GM18499 (cell line): ENCODE data around the gene JAKMIP1.
"Not testable (repeated sequence)": the region's sequence is repeated elsewhere in the genome, so short reads cannot be mapped to it uniquely, and the experiment has no call there.

Source experiments
- ATAC-seq: cut with Tn5 transposase; IDR thresholded peaks from one replicate; pipeline ENCODE4 v1.9.1; 2021; ENCODE audit warnings: moderate number of reproducible peaks; ENCODE audit not compliant: insufficient read depth, unreplicated experiment

The JAKMIP1 gene

DNA sequence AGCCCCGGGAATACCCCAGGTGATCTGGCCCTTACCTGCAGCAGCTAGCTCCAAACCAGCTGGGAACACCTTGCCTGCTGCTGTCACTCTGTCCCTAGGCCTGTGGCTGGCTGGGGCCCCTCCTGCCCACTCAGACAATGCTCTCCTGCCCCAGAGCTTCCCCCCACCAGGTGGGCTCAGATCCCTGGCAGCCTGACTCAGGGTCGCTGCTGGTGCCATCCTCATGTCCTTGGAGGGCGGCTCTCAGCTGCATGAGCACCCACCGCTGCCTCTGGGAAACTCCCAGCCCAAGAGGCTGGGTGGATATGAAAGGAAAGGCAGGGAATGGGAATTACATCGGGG, 197.9 kb downstream of the JAKMIP1 start:
- ATAC-seq, result no peak

DNA sequence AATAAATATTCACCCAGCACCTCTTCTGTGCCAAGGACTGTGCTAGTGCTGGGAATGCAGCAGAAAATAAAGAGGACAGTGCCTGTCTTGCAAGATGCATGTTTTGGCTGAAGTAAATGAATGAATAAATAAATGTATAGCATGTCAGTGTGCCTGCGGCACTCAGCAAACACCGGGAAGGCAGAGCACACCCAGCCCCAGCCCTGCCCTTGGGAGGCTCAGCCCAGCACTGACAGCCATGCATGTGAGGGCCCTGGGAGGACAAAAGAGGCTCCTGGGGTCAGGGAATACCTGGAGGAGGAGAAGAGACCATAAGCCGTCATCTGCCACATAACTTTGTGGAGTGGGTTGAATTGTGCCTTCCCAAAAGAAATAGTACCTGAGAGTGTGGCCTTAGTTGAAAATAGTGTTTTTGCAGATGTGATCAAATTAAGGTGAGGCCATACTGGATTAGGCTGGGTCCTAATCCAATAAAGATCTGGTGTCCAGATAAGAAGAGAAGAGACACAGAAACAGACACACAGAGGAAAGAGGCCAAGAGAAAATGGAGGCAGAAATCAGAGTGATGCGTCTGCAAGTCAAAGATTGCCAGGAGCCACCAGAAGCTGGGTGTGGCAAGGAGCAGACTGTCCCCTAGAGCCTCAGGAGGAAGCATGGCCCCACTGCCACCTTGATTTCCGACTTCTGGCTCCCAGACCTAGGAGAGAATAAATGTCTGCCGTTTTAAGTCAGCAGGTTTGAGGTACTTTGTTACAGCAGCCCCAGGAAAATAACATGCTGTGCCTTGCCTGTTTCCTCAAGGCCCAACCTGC, 198.5 kb downstream of the JAKMIP1 start:
- ATAC-seq, result no peak

DNA sequence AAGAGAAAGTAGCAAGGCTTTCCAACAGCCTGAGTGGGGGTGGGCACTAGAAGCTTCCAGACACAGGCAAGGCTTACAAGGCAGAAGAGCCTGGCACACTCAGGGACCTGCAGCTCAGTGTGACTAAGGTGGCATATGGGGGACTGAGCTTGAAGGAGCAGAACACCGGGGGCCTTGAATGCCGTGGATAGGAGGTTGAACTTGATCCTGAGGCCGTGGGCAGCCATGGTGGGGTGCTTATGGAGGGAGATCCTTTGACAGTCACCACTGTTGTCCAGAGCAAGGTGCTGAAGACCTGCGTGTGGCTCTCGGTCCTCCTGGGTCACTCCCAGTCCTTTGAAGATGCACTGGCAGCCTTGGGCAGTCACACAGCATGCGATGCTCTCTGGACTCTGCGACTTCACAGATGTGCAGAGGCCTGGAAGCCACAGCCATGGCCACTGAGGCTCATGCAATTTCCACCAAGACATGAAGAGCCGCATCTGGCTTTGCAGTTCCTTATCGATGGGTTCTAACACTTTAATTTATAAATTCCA, 200.5 kb downstream of the JAKMIP1 start:
- no peak for ATAC-seq

DNA sequence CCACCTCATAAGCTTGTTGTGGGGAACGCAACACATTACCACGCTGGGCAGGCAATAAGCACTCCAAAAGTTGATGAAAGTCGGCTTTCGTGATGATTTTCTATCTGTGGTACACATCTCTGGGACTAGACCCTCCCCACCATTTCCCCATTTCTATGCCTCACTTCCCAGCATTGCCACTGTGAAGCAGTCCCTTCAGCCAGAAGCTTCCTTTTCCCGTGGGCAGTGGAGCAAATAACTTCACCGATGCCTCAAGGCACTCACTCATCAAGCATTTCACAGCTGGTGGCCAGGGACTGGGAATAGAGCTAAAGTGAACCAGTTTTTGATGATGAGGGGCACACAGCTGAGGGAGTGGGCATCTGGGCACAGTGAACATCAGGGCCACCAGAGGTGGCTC, 201.0 kb downstream of the JAKMIP1 start:
- no peak for ATAC-seq

DNA sequence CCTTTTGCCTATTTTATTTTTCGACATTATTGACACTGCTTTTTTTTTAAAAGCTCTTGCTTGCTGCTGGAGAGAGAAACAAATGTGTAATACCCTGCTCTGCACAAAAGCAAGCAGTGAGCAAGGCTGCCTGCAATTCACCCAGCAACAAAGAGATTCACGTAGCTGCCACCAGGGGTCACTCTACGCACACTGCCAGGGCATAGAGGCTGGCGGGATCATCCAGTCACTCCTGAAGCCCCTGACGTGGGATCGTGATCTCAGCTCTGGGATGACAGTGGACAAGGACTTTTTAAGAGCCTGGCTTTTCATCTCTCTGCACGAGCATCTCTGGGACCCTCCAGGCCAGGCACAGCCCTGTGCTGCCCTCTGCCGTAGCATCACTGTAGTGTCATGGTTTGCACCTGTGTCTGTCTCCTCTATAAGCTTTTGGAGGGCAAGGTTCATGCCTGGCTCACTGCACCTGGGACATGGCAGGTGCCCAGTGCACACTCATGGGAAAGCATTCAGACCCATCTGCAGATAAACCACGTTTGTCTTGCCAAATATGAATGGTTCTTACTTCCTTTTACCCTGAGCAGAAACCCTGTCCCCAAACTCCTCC, 201.9 kb downstream of the JAKMIP1 start:
- no peak for ATAC-seq

DNA sequence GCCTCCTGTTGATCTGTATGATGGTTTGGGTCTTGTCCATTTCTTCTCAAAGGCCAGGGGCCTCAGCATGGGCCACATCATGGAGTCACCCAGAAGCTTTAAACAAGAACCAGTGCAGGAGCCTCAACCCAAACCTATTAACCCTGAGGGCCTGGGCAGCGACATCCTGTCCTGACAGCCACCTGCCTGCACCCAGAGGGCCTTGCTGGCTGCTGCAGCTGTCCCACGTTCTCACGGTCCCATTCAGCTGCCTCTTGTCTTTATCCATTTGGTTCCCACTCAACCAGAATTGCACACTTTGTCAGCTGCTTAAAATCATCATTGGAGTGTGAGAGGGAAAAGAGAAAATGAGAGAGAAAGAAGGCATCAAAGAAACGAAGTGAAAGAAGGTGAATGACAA, 203.7 kb downstream of the JAKMIP1 start:
- ATAC-seq, result no peak

DNA sequence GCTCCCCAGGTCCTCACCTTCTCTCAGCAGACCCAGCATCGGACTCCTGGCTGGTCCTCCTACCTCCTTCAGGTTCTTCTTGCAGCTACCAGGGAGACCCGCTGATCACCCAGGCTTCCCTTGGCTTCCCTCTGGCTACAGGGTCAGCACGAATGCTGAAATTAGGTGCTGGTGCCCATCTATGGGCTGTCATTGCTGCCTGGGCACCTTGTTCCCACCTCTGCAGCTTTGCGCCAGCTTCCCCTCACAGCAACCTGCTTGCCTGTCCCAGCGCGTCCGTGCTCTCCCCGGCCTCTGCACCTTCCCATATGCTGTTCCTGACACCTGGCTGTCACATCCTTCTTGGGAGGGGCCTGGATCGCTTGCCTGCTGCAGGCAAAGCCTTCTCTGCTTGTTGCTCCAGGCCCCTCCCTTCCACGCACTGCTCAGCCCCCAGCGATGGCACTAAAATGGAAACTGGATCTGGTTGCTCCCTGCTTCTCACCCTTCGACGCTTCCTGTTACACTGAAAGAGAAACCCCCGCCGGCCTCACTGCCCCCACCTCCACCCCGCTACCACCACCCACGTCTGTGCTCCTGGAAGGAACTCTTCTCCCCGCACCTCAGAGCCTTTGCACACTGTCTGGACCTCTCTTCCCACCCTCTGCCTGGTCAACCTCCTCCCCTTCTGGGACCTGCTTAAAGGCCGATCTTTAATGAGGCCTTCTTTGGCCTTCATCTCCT, 204.3 kb downstream of the JAKMIP1 start:
- no peak for ATAC-seq

DNA sequence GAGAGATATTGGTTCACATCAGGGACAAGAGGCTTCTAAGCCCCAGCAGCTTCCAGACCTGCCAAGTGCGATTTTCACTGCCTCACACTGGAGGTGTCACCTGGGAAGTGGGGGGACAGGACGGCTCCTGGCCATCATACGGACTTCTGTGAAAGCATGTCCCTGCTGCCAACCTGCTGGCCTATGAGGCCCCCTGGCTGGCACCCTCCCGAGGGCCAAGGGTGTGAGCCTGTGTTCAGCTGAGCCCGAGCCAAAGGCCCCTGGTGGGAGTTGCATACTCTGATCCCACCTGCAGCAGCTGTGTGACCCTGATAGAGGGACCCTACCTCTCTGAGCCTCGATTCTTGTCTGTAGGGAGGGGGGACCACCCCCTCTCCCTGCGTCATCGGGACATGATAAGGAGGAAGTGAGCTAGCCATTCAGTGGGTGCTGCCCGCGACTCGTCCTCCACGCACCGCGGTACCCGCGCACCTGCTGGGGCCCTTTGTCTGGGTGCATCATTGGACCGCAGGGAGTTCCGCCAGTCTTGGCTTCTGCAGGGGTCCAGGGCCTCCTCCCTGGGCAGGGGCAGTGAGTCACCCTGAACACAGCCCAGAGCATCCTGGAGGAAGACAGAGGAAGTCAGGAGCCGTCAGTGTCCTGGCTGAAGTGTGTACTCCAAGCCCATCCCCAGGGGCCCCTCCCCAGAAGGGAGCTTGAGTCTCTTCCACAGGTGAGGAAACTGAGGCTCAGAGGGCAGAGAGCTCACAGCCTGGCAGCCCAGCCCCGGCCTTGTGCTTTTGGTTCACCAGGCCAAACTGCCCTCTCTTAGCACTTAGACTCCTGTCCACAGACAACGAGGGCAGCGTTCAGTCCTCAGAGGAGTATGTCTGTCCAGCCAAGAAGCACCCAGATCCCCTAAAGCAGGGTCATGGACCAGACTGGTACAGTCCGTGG, 206.2 kb downstream of the JAKMIP1 start:
- no peak for ATAC-seq

DNA sequence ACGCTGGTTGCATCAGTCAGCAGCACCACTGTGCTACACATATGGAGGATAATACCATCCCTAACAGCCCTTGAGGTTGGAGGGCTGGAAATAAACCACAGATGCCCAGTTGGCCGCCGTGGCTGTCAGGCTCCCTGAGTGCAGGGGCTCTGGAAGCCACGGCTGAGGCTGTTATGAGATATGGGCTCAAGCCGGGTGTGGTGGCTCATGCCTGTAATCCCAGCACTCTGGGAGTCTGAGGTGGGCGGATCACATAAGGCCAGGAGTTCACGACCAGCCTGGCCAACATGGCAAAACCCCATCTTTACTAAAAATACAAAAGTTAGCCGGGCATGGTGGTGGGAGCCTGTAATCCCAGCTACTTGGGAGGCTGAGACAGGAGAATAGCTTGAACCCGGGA, 207.0 kb downstream of the JAKMIP1 start:
- ATAC-seq, result not testable (repeated sequence)

DNA sequence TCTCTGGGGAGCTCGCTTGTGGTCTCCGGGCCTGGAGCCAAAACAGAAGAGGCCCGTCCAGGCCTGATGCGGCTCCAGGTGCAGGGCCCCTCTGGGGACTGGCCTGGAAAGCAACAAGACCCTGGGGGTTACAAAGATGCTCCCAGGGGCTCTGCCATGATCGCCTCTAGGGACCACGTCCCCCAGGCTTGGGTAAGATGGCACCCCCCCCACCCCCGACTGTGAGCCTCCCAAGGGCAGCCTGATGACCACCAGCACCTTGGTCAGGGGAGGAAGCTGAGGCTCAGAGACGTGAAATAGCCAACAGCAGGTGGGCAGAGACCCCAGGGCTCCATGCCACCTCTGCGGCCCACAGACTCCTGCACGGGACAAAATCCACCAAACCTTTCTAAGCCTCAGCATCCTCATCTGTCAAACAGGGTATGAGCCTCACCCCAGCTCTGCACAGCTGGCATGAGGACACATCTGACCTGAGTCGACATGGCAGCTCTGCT, 207.5 kb downstream of the JAKMIP1 start:
- ATAC-seq, result no peak

DNA sequence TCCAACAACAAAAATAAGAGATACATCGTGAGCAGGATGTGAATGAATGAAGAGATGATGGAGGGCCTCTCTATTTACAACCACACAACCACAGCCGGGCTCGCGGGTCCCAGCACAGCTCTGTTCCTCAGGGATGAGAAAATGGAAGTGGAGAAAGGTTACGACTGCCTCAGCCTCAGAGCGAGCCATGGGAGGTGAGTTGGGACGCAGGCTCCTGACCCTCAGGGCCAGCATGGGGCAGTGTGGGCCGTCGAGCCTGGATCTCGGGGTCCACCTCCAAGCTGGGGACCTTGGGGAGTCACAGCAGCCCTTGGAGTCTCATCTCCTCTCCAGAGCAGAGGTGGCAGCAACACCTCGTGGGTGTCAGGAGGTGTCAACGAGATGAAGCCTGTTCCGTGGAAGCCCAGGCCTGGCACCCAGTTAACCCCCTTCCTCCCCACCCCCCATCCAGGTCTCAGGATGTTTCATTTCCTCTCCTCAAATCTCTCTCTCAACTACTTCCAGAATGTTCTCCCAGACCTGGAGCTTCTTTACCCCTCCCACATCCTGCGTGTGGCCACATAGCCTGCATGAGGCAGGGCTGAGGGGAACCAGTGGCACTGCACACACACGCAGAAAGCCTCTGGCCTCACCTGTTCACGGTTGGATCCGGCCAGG, 208.1 kb downstream of the JAKMIP1 start:
- ATAC-seq, result no peak

DNA sequence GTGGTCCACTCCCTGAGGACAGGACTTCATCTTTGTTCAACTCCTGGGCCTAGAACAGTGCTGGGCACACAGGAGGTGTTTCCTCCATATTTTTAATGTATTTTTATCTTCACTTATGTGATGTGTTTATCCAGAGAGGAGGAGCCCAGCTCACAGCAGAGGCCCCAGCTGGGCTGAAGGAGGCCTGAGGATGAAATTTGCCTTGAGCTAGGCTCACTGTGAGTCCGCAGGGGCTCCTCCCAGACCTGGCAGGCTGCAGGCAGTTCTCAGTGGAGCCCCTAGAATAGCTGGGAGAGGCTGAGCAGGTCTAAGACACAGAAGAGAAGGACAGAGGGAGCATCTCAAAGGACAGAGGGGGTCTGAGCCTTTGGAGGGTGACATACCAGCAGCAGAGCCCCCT, 208.9 kb downstream of the JAKMIP1 start:
- ATAC-seq, result no peak

DNA sequence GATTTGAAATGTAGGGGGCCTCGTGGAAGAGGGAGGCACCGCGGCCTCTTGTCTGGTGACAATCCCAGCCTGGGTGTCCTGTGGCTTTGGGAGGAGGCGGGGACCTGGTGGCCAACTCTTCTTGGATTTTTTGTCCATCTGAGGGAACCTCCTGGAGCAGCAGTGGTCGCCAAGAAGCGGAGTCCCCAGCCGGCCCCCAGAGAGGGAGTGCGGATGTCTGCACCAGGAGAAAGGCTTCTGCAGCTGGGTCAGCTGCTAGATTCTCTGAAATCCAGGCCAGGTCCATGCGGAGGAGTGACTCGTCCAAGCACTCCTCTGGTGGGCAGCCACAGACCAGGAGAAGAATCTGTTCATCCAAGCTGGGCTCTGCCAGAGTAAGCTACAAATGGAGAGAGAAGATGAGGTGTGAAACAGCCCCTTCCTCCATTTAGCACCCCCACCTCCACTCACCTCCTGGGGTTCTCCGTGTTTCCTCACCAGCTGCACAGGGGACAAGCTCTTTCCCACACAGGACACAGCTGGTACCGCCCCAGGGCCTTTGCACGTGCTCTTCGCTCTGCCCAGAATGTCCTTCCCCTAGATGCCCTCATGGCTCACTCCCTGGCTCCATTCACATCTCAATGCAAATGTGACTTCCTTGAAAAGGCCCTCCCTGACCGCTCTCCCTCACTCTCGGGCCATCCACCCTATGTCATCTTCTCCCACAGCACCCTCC, 209.7 kb downstream of the JAKMIP1 start:
- no peak for ATAC-seq

DNA sequence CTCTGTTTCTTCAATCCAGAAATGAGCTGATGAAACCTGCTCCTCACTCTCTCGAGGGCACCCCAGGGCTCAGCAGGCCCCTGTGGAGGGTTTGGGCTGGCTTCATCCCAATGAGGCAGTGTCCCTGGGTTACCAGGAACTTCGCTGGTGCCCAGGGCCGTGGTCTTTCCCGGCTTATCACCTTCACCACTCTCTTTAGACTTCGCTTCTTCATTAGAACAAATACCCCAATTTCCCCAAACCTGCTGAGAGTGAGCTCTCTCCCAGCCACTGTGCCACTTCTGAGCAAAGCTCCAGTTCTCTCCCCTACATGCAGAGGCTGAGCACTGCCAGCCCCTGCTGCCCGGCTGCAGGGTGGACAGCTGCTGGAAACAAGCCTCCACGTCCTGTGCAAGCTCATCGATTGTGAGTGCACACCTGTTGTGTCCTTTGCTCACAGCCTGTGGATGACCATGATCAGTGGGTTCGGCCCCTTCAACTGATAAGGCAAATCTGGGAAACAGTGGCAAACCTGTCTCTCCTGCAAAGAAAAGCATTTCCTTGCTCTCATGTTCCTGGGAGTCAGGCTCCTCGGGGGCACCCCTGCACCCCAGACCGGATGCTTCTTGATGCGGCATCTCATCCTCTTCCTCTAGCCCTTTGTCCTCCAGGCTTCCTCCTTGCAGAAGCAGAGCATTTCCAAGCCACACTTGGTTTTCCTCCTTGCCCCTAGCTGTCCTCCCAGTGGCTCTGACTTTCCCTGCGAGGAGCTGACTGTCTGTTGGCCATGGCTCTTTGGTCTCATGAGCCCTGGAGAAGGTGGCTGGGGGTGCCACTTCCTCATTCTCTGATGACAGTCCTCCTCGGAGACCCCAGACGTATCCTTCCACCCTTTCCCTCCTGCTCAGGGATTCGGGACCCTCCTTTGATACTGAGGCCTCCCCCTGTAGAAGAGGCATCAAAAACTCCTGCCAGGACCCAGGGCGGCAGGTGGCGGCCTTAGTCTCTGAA, 210.8 kb downstream of the JAKMIP1 start:
- no peak for ATAC-seq

DNA sequence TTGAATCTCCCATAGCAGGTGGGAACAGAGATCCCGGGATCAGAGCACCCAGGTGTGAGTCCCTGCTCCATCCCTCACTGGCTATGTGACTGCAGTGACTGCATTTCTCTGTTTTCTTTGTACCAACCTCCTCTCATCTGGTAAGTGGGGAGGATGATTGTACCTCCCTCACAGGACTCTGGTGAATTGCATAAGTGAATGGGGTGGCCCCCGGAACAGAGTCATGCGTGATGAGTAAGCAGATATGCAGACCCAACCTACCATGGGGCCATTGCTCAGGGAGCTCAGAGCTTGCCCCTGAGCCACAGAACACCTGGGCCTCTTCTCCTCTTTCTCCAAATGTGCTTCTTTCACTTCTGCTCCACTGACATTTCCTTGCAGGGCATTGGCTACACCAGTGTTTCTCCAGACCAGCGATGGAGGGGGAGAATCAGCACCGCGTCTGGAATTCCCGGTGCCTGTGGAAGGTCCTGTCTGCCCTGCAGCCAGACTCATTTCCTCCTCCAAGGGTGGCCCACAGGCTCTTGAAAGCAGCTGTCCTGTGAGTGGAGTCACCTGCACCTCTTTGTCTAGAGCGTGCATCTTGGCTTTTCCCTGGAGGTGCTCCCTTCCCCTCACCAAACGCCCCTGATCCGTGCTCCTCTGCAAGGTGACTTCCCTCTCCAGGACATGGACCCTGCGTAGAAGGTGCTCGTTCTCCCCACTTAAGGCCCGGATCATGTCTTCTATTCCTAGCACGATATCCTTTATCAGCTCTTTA, 212.1 kb downstream of the JAKMIP1 start:
- no peak for ATAC-seq

DNA sequence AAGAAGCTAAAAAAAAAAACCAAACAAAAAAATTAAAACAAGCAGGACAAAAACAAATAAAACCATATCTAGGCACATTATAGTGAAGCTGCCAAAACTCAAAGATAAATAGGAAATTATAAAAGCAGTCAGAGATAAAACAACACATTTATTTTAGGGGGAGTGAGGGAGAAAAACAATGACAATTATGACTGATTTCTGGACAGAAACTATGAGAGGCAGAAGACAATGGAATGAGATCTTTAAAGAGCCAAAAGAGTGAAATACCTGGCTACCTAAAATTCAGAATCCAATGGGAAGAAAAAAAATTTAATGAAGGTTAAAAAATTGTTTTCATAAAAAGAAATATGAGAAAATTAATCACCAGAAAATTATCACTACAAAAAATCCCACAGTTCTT, 215.5 kb downstream of the JAKMIP1 start:
- no peak for ATAC-seq
